OCI-LY7 (cell line): ENCODE measurements around the gene RIMBP2.

Source experiments
- CTCF ChIP-seq: fragments of 200-600 bp; sonication (generic); conservative IDR thresholded peaks from 2 replicates; pipeline ENCODE4 v1.5.1; 2014; ENCODE audit warnings: mild to moderate bottlenecking, antibody characterized with exemption, low read length, moderate library complexity, mixed read lengths
- EZH2phosphoT487 ChIP-seq: fragments of 200-600 bp; sonication (generic); IDR thresholded peaks from 2 replicates; pipeline ENCODE4 v1.6.1; 2018; ENCODE audit warnings: low read depth, borderline replicate concordance, mild to moderate bottlenecking, mixed run types, antibody characterized with exemption, low read length, moderate library complexity, mixed read lengths

- TF ChIP-seq CTCF (no peak), EZH2phosphoT487 (no peak)
These were observed 218.8 kb downstream of the RIMBP2 start for GRCh38 chr12:130497321-130497720.
